ENCODE measurements around the gene NSD1.
"Not testable (repeated sequence)": the region's sequence is repeated elsewhere in the genome, so short reads cannot be mapped to it uniquely, and the experiment has no call there.

The NSD1 gene

GRCh38 chr5:177131019-177131320, 2.6 kb upstream of the NSD1 start:
- DNase-seq: no peak

- DNase-seq: no peak
These were observed 2.0 kb upstream of the NSD1 start for GRCh38 chr5:177131352-177132135.

DNA sequence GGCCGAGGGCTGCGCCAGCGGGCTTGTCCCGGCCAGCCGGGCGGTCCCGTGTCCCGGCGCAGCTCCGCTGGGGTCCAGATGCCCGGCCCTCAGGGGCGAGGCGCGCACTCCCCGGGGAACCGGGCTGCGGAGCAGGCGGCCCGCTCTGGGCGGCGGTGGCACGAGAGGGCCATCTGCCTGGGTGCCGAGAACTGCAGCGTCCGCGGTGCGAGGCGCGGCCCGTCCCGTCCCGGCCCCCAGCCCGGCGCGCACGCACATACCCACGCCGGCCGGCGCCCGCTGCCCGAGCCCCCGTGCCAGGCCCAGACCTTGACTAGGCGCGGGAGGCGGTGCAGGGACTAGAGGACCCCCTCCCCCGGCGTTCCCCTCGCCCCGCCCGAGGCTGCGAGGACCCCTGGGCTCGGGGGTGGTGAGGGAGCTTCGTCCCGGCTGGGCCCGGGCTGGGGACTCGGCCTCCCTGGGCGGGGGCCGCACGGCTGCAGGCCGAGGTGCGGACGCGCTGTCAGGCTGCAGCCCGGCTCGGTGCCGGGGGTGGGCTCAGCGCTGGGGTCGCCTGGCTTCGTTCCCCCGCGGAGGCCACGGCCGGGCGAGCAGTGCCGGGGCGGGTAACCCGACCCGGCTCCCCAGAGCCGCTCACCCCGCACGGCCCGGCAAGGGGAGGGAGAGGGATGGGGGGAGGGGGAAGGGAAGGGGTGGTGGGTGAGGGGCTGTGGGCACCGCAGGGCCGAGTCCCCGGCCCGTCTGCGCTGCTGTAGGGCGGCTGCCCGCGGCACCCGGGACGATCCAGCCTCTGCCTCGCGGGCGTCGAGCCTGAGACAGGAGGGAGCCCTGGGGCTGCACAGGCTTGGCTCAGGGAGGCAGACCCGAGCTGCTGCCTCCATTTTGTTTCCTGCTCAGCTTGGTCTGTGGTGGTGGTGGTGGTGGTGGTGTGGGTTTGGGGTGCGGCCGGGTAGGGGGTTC, 1.2 kb upstream of the NSD1 start:
- DNase-seq: no peak

- DNase-seq: no peak
These were observed 502 bp downstream of the NSD1 start for GRCh38 chr5:177133853-177134696.

GRCh38 chr5:177134697-177135225, 1.2 kb downstream of the NSD1 start:
- DNase-seq: no peak

- DNase-seq: no peak
These were observed 6.7 kb downstream of the NSD1 start for GRCh38 chr5:177140312-177140711.

DNA sequence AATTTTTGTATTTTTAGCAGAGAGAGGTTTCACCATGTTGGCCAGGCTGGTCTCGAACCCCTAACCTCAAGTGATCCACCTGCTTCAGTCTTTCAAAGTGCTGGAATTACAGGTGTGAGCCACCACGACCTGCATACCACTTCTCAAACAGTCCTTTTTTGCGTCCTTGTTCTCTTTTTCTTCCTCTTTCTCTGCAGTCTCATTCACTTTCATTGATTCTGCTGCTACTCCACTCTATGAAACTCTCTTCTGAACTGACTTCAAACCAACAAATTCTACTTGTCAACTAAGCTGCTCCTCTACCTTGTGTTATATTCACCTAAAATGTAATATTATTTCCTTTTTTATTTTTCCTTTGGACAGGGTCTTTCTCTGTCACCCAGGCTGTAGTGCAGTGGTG, 7.9 kb downstream of the NSD1 start:
- DNase-seq: no peak

DNA sequence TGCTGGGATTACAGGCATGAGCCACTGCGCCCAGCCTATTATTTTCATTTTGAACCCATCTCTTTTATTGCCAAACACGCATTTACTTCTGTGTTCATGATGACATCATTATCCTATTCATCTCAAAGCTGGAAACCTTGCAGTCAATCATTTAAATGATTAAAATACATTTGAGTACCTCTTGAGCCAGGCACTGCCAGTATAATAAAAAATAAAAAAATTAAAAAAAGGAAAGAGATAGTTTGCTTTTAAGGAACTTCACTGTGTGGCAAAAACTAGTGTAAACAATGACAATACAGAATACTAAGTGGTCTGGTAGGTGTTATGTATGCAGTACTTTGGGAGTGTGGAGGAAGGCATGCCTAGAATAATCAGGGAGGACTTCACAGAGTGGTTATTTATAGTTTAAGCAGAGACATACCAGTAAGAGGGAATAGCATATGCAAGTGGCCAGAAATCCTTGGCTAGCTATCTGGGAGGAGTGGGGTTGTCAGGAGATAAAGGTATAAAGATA, 8.6 kb downstream of the NSD1 start:
- DNase-seq: no peak

DNA sequence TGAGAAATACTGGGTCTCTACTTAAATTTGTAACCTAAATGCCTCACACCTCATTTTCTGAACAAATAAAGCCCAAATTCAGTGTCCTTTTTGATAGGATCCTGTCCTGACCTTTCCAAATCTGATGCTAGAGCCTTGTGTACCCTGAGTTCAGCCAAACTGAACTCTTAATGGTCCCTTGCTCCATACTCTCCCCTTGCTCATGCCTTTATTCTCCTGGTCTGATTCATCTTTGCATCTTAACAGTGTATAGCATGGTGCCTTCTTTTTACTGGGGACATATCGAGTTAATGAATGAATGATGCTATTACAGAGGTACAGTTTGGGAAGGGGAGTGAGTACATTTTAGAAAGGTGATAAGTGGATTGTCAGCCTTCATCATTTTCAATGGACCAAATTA, 9.2 kb downstream of the NSD1 start:
- DNase-seq: no peak

DNA sequence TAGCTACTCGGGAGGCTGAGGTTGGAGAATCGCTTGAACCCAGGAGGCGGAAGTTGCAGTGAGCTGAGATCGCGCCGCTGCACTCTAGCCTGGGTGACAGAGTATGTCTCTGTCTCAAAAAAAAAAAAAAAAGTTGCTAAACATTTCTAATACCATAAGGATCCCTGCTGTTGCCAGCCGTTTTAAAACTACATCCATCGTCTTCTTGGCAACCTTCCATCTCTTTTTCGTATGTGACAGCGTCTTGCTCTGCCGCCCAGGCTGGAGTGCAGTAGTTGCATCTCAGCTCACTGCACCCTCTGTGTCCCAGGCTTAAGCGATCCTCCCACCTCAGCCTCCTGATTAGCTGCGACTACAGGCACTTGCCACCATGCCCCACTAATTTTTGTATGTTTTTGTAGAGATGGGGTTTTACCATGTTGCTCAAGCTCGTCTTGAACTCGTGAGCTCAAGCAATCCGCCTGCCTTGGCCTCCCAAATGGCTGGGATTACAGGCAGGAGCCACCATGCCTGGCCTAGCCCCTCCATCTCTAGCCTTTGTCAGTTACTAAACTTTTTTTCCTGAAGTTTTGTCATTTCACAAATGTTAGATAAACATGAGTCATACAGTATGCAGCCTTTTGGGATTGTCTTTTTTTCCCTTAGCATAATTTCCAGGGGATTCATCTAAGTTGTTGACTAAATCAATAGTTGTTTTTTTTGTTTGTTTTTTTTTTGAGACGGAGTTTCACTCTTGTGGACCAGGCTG, 13.5 kb downstream of the NSD1 start:
- DNase-seq: no peak

DNA sequence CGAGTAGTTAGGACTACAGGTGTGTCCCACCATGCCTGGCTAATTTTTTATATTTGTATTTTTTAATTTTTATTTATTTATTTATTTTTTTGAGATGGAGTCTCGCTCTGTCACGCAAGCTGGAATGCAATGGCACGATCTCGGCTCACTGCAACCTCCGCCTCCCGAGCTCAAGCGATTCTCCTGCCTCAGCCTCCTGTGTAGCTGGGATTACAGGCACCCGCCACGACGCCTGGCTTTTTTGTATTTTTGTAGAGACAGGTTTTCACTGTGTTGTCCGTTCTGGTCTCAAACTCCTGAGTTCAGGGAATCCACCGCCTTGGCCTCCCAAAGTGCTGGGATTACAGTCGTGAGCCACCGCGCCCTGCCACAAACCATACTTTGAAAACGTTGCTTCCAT, 16.5 kb downstream of the NSD1 start:
- not testable (repeated sequence) for DNase-seq

- DNase-seq: no peak
These were observed 20.6 kb downstream of the NSD1 start for GRCh38 chr5:177154003-177154643.

GRCh38 chr5:177162379-177162778, 28.8 kb downstream of the NSD1 start:
- DNase-seq: no peak

- DNase-seq: no peak
These were observed 29.9 kb downstream of the NSD1 start for GRCh38 chr5:177163500-177163899.

DNA sequence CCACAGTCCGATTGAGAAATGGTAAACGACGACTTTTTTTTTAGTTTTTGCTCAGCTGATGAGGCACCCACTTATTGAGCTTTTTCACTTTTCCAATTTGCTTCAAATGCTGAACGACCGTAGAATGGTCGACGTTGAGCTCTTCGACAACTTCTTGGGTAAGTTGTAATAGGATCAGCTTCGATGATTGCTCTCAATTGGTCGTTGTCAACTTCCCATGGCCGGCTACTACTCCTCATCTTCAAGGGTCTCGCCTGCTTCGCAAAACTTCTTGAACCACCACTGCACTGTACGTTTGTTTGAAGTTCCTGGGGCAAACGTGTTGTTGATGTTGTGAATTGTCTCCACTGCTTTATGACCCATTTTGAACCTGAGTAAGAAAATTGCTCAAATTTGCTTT, 35.7 kb downstream of the NSD1 start:
- DNase-seq: no peak

GRCh38 chr5:177171961-177172360, 38.4 kb downstream of the NSD1 start:
- no peak for DNase-seq

- no peak for DNase-seq
These were observed 41.8 kb downstream of the NSD1 start for GRCh38 chr5:177175336-177175735.

DNA sequence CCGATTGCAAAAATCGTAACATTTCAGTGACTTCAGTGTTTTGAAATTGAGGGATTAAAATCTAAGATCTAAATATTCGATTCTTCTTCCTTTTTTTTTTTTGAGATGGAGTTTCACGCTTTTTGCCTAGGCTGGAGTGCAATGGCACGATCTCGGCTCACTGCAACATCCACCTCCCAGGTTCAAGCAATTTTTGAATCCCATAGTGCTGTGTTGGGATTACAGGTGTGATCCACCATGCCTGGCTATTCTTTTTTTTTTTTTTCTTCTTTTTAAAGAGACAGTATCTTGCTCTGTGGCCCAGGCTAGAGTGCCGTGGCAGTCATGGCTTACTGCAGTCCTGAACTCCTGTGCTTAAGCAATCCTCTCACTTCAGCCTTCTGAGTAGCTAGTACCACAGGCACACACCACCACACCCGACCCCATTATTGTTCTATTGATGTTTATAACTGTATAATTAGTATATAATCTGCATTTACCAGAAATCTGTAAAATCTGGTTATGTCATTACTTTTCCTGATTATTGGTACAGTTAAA, 42.7 kb downstream of the NSD1 start:
- no peak for DNase-seq

DNA sequence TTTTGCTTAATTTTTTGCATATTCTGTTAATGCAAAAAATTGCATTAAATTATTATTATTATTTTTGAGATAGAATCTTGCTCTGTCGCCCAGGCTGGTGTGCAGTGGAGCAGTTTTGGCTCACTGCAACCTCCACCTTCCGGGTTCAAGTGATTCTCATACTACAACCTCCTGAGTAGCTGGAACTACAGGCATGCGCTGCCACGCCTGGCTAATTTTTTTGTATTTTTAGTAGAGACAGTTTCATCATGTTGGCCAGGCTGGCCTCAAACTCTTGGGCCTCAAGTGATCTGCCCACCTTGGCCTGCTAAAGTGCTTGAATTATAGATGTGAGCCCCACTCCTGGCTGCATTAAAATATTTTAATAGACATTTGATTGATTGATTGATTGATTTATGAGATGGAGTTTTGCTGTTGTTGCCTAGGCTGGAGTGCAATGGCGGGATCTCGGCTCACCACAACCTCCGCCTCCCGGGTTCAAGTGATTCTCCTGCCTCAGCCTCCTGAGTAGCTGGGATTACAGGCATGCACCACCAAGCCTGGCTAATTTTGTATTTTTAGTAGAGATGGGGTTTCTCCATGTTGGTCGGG, 44.4 kb downstream of the NSD1 start:
- not testable (repeated sequence) for DNase-seq

DNA sequence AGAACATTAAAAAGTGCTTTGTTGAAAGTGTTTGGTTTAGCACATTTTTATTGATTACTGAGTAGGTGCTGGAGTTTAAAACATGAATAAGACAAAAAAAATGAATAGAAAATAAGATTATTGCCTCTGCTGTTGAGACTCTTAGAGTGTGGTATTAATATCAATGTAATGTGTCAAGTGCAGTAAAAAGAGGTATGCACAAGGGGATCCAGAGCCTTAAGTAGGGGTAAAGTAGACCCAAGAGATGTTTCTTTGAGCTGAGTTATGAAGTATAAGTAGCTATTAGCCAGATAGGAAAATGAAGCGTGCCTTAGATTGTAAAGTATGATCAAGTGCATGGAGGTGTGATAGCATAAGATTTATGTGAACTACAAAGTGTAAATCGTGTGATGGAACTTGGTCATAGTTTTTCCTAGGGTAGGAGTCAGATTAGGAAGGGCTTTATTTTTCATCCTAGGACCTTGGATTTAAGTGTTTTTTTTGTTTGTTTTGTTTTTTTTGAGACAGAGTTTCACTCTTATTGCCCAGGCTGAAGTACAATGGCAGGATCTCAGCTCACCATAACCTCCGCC, 45.2 kb downstream of the NSD1 start:
- DNase-seq: no peak

Data from NCI-H1048 (cell line).